K562 treated with DMSO at 1 percent for 24 hours (cell line): ENCODE results near the gene ABTB1. TPM values are rescaled to one million over a fixed set of nuclear protein-coding genes. Genes with fewer than 3 reads are reported as not detected.

Experiments used
- total RNA-seq: library from RNA; unstranded; fragments of 300-600 nt; gene quantifications from 2 replicates; pipeline ENCODE4 v1.2.3, GENCODE V29; 2022; ENCODE audit warnings: low read depth; ENCODE audit not compliant: insufficient read depth

The ABTB1 gene
- total RNA-seq, result 8.1 and 9.3 TPM in 2 replicates

GRCh38 chr3:127672429-127673190 is at the start of gene ABTB1:
ABTB1 (plus strand) TSS chr3:127672952; CDS start chr3:127673026, 74 bp downstream.

GRCh38 chr3:127628788-127629466 is 43.8 kb upstream of the ABTB1 start, which contains the start of gene PODXL2:
PODXL2 (plus strand) TSS chr3:127629185; CDS start chr3:127629220, 35 bp downstream.

Other genes starting within 250 kb of the ABTB1 start
- 34.2 and 36.6 TPM in 2 replicates for gene TPRA1, start 82.2 kb upstream of the ABTB1 start, total RNA-seq
- gene MCM2, start 74.5 kb upstream of the ABTB1 start, total RNA-seq, result 99.3 and 104 TPM in 2 replicates
- gene PODXL2, start 43.8 kb upstream of the ABTB1 start, total RNA-seq, result 25.8 and 26.7 TPM in 2 replicates
- not detected in 2 replicates for gene MGLL, start 149.6 kb downstream of the ABTB1 start, total RNA-seq
- gene KBTBD12, start 242.3 kb downstream of the ABTB1 start, total RNA-seq, result not detected in 2 replicates